ENCODE measurements around the gene PITPNC1. TPM values are rescaled to one million over a fixed set of nuclear protein-coding genes. Genes with fewer than 3 reads are reported as not detected.

Gene PITPNC1
- total and polyA plus RNA-seq, 12 donors: 4.9 to 33.0 (median 14.0) TPM

GRCh38 chr17:67523101-67523500, 146.0 kb downstream of the PITPNC1 start:
- Histone ChIP-seq H3K27ac (no peak overlapping the region), H3K4me1 (replicated peaks in 1 of 2) (peaks cover 6 to 12% of the 10 kb centered on the region in 2 donors), H3K36me3 (replicated peaks in 1 of 2) (no peaks in the 10 kb centered on the region), H3K27me3 (no peaks in the 10 kb centered on the region), H3K4me3 (no peak overlapping the region), H3K9me3 (replicated peaks in 1 of 3) (no peaks in the 10 kb centered on the region)
- DNase-seq: no peak
- intact Hi-C loops (cut with DNase I): no loop called here
- 75 to 85% (median 83%) methylated on average over 5 of the region's 5 CpGs for WGBS, 4 donors
- TF ChIP-seq CTCF (IDR thresholded peaks at IDR 0.05): no peak
- no peak for TF ChIP-seq POLR2A (IDR thresholded peaks at IDR 0.05)

- Histone ChIP-seq H3K4me3 (no peak overlapping the region), H3K27me3 (no peaks in the 10 kb centered on the region), H3K4me1 (replicated peaks in 1 of 2) (peaks cover 11 to 19% of the 10 kb centered on the region in 2 donors), H3K27ac (no peak overlapping the region), H3K9me3 (replicated peaks in 1 of 3) (no peaks in the 10 kb centered on the region), H3K36me3 (replicated peaks in 1 of 2) (no peaks in the 10 kb centered on the region)
- WGBS, 4 donors: 87 to 91% (median 89%) methylated on average over 14 of the region's 14 CpGs
- intact Hi-C loops (cut with DNase I): no loop called here
- DNase-seq: no peak
- TF ChIP-seq CTCF (IDR thresholded peaks at IDR 0.05): no peak
- TF ChIP-seq POLR2A (IDR thresholded peaks at IDR 0.05): no peak
Observed at GRCh38 chr17:67525239-67526135, 148.4 kb downstream of the PITPNC1 start.

GRCh38 chr17:67526700-67527099, 149.6 kb downstream of the PITPNC1 start:
- Histone ChIP-seq H3K4me3 (no peak overlapping the region), H3K36me3 (replicated peaks in 1 of 2) (no peaks in the 10 kb centered on the region), H3K27ac (peak overlapping the region in 1 of 5 donors; percentile 89), H3K9me3 (replicated peaks in 1 of 3) (no peaks in the 10 kb centered on the region), H3K27me3 (no peaks in the 10 kb centered on the region), H3K4me1 (replicated peaks in 1 of 2) (peaks cover 8 to 15% of the 10 kb centered on the region in 2 donors)
- TF ChIP-seq CTCF (IDR thresholded peaks at IDR 0.05) (no peak), POLR2A (IDR thresholded peaks at IDR 0.05) (no peak)
- WGBS, 4 donors: 79 to 85% (median 80%) methylated on average over 4 of the region's 4 CpGs
- intact Hi-C loops (cut with DNase I): no loop called here
- DNase-seq: no peak

DNA sequence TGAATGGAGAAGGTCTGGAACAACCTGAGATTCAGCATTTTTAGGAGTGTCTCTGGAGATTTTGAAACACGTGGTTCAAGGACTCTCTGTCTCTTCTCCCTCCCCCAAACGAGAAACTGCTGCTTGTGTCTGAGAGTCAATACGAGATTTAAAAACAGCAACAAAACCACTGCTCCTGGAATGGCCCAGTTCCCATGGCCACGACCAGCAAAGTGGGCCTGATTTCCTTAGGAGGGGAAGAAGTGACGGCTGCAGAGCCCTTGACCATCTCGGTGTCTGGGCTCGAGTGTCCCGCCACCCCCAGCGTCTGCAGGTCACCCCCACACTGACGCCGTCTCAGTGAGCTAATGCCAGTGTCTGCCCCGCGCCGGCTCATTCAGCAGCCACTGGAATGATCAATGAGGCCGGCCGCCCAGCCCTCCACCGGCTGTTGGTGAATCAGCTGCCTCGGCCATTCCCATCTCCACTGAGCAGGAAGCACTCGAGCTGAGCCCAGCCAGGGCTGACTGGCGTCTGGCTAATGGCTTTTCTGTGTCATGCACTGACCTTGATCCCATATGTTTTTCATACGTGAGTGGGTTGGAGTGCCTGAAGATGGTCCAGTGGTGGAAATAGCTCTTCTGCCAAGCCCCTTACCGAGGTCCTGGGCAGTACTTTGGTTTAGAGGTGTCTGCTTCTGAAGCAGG, 151.8 kb downstream of the PITPNC1 start:
- intact Hi-C loops (cut with DNase I): no loop called here
- DNase-seq: peak; percentile 92 to 99 (median 97)
- Histone ChIP-seq H3K4me1 (replicated peaks in 1 of 2) (peaks cover 13 to 27% of the 10 kb centered on the region in 2 donors), H3K27ac (peak overlapping the region; percentile 27 to 92 (median 87)), H3K9me3 (replicated peaks in 1 of 3) (no peaks in the 10 kb centered on the region), H3K4me3 (peak overlapping the region in 1 of 4 donors; percentile 40), H3K27me3 (no peaks in the 10 kb centered on the region), H3K36me3 (replicated peaks in 1 of 2) (no peaks in the 10 kb centered on the region)
- TF ChIP-seq POLR2A (IDR thresholded peaks at IDR 0.05): peak; percentile 34 to 94
- peak in 1 of 6 experiments; percentile 5 for TF ChIP-seq CTCF (IDR thresholded peaks at IDR 0.05)
- 13 to 20% (median 16%) methylated on average over 8 to 22 of the region's 22 CpGs for WGBS, 4 donors

Measured in adrenal gland (tissue), 12 donors.